H9 (cell line): ENCODE results near the gene KRTAP5-7. TPM values are rescaled to one million over a fixed set of nuclear protein-coding genes. Genes with fewer than 3 reads are reported as not detected.

Source experiments
- DNase-seq: peaks from one replicate; pipeline ENCODE4 v3.0.0-alpha.2; 2017
- H2AFZ ChIP-seq: one replicate; pipeline ENCODE4 v1.6.1; 2013; ENCODE audit warnings: mild to moderate bottlenecking, low read length, control low read depth, moderate library complexity
- H2AK5ac ChIP-seq: 2 replicates; pipeline ENCODE4 v1.6.1; 2013; ENCODE audit warnings: low read length, control low read depth, mixed read lengths; ENCODE audit not compliant: insufficient read length
- H2BK120ac ChIP-seq: one replicate; pipeline ENCODE4 v1.6.1; 2013; ENCODE audit warnings: low read depth, mild to moderate bottlenecking, low read length, control low read depth, inconsistent platforms; ENCODE audit not compliant: poor library complexity, severe bottlenecking
- H2BK12ac ChIP-seq: 2 replicates; pipeline ENCODE4 v1.6.1; 2013; ENCODE audit warnings: low read length, control low read depth, mixed read lengths, low read depth; ENCODE audit not compliant: insufficient read length
- H2BK15ac ChIP-seq: 2 replicates; pipeline ENCODE4 v1.6.1; 2013; ENCODE audit warnings: low read depth, low read length, control low read depth
- H2BK20ac ChIP-seq: one replicate; pipeline ENCODE4 v1.6.1; 2013; ENCODE audit warnings: low read depth, mild to moderate bottlenecking, low read length, control low read depth, inconsistent platforms; ENCODE audit not compliant: poor library complexity, severe bottlenecking
- H2BK5ac ChIP-seq: 2 replicates; pipeline ENCODE4 v1.6.1; 2013; ENCODE audit warnings: low read length, control low read depth, mixed read lengths; ENCODE audit not compliant: insufficient read length
- H3K14ac ChIP-seq: 2 replicates; pipeline ENCODE4 v1.6.1; 2013; ENCODE audit warnings: low read length, control low read depth; ENCODE audit not compliant: insufficient read depth
- H3K18ac ChIP-seq: 2 replicates; pipeline ENCODE4 v1.6.1; 2013; ENCODE audit warnings: low read depth, mild to moderate bottlenecking, mixed read lengths, low read length, control low read depth; ENCODE audit not compliant: insufficient read length
- H3K23ac ChIP-seq: 2 replicates; pipeline ENCODE4 v1.6.1; 2013; ENCODE audit warnings: low read length, control low read depth, mixed read lengths, low read depth; ENCODE audit not compliant: insufficient read length
- H3K23me2 ChIP-seq: 2 replicates; pipeline ENCODE4 v1.6.1; 2013; ENCODE audit warnings: low read depth, mild to moderate bottlenecking, mixed read lengths, low read length, control low read depth; ENCODE audit not compliant: insufficient read length, poor library complexity, severe bottlenecking
- H3K27ac ChIP-seq: 2 replicates; pipeline ENCODE4 v1.5.1; 2013; ENCODE audit warnings: low read length, control low read depth, mixed read lengths, low read depth; ENCODE audit not compliant: insufficient read length
- H3K27me3 ChIP-seq: 2 replicates; pipeline ENCODE4 v1.6.1; 2013; ENCODE audit warnings: low read length, control low read depth, inconsistent platforms; ENCODE audit not compliant: insufficient read depth
- H3K4ac ChIP-seq: 2 replicates; pipeline ENCODE4 v1.6.1; 2013; ENCODE audit warnings: low read depth, mild to moderate bottlenecking, control low read depth, inconsistent platforms, low read length, moderate library complexity
- H3K4me1 ChIP-seq: 2 replicates; pipeline ENCODE4 v1.6.1; 2013; ENCODE audit warnings: low read length, control low read depth, inconsistent platforms; ENCODE audit not compliant: insufficient read depth
- H3K4me2 ChIP-seq: 2 replicates; pipeline ENCODE4 v1.6.1; 2013; ENCODE audit warnings: low read length, control low read depth, mixed read lengths; ENCODE audit not compliant: insufficient read length, insufficient read depth
- H3K56ac ChIP-seq: 2 replicates; pipeline ENCODE4 v1.6.1; 2013; ENCODE audit warnings: low read depth, mild to moderate bottlenecking, mixed read lengths, low read length, control low read depth; ENCODE audit not compliant: insufficient read length
- H3K79me1 ChIP-seq: 2 replicates; pipeline ENCODE4 v1.6.1; 2013; ENCODE audit warnings: low read depth, mild to moderate bottlenecking, moderate library complexity, low read length, control low read depth, inconsistent platforms; ENCODE audit not compliant: insufficient read depth, poor library complexity, severe bottlenecking
- H3K79me2 ChIP-seq: 2 replicates; pipeline ENCODE4 v1.6.1; 2013; ENCODE audit warnings: low read length, control low read depth, inconsistent platforms; ENCODE audit not compliant: insufficient read depth
- H3K9ac ChIP-seq: 2 replicates; pipeline ENCODE4 v1.6.1; 2013; ENCODE audit warnings: low read length, control low read depth, mixed read lengths; ENCODE audit not compliant: insufficient read length; ENCODE audit errors: extremely low read depth
- H3K9me3 ChIP-seq: one replicate; pipeline ENCODE4 v1.6.1; 2013; ENCODE audit warnings: low read depth, low read length, inconsistent platforms; ENCODE audit not compliant: control insufficient read depth
- H3T11ph ChIP-seq: one replicate; pipeline ENCODE4 v1.6.1; 2013; ENCODE audit warnings: mild to moderate bottlenecking, low read length, control low read depth, inconsistent platforms
- H4K20me1 ChIP-seq: one replicate; pipeline ENCODE4 v1.6.1; 2013; ENCODE audit not compliant: control insufficient read depth, insufficient read length, insufficient read depth
- H4K5ac ChIP-seq: 2 replicates; pipeline ENCODE4 v1.6.1; 2013; ENCODE audit warnings: low read depth, mild to moderate bottlenecking, mixed read lengths, low read length, control low read depth; ENCODE audit not compliant: insufficient read length
- H4K8ac ChIP-seq: replicated peaks from 2 replicates; pipeline ENCODE4 v1.6.1; 2013; ENCODE audit warnings: low read length, control low read depth, mixed read lengths, low read depth; ENCODE audit not compliant: insufficient read length
- H4K91ac ChIP-seq: 2 replicates; pipeline ENCODE4 v1.6.1; 2013; ENCODE audit warnings: low read depth, mild to moderate bottlenecking, moderate library complexity, mixed read lengths, low read length, control low read depth; ENCODE audit not compliant: insufficient read length
- H3K27ac Mint-ChIP-seq, 3 experiments: 2 replicates in 2 of 3; 3 replicates in 1 of 3; pipeline ENCODE4 v1.8.0; 2020 to 2021; ENCODE audit warnings: mixed read lengths in 3 of 3, mild to moderate bottlenecking in 1 of 3, moderate library complexity in 1 of 3
- H3K27me3 Mint-ChIP-seq: 2 replicates; pipeline ENCODE4 v1.8.0; 2021; ENCODE audit warnings: low read depth, mild to moderate bottlenecking, moderate library complexity, mixed read lengths
- H3K36me3 Mint-ChIP-seq, 3 experiments: 2 replicates in 2 of 3; 3 replicates in 1 of 3; pipeline ENCODE4 v1.8.0; 2020 to 2021; ENCODE audit warnings: low read depth in 3 of 3, mixed read lengths in 3 of 3; ENCODE audit not compliant: insufficient read depth in 1 of 3
- H3K4me1 Mint-ChIP-seq, 2 experiments: 2 replicates each; pipeline ENCODE4 v1.8.0; 2020; ENCODE audit warnings: mixed read lengths in 2 of 2
- H3K4me3 Mint-ChIP-seq, 2 experiments: 2 replicates in 1 of 2; 3 replicates in 1 of 2; pipeline ENCODE4 v1.8.0; 2020 to 2021; ENCODE audit warnings: mild to moderate bottlenecking in 2 of 2, mixed read lengths in 2 of 2, moderate library complexity in 1 of 2
- H3K9me3 Mint-ChIP-seq, 2 experiments: 2 replicates in 1 of 2; 3 replicates in 1 of 2; pipeline ENCODE4 v1.8.0; 2020; ENCODE audit warnings: mild to moderate bottlenecking in 2 of 2, mixed read lengths in 2 of 2, moderate library complexity in 1 of 2
- WGBS: extraction: QIAGEN DNeasy Blood & Tissue Kit; methylation state at CpG from one replicate; pipeline ENCODE4 v1.1.7; 2013; ENCODE audit warnings: missing lambda C conversion rate, low lambda C conversion rate, mixed read lengths; ENCODE audit not compliant: insufficient read length; ENCODE audit errors: extremely low coverage; 5-methylcytosine and 5-hydroxymethylcytosine counted together
- total RNA-seq: library from RNA; stranded (reverse); gene quantifications from 2 replicates; pipeline ENCODE4 v1.2.1, GENCODE V29; 2021
- TF ChIP-seq, protein P1 (sequence below): fragments of 200-600 bp; sonication (generic); conservative IDR thresholded peaks from 3 replicates; pipeline ENCODE4 v1.8.0; 2021; ENCODE audit warnings: antibody characterized with exemption, mild to moderate bottlenecking

Gene KRTAP5-7
- total RNA-seq, 1 experiment from 2014 or later = not detected

DNA sequence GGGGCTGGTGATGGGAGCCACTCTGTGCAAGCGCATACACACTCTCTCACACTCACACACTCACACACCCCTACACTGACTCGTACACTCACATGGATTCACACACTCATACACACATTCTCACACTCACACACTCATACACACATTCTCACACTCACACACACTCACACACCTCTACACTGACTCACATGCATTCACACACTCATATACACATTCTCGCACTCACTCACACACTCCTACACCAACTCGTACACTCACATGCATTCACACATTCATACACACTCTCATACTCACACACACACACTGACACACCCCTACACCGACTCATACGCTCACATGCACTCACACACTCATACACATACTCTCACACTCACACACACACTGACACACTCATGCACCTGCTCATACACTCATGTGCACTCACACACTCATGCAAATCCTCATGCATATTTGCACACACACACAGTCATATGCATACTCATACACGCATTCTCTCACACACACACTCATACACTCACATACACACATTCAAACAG, 50.5 kb downstream of the KRTAP5-7 start:
- H3K27me3 ChIP-seq = no peaks in the 10 kb centered on the region
- no peak overlapping the region for H3K4ac ChIP-seq
- TF ChIP-seq, protein P1, sequence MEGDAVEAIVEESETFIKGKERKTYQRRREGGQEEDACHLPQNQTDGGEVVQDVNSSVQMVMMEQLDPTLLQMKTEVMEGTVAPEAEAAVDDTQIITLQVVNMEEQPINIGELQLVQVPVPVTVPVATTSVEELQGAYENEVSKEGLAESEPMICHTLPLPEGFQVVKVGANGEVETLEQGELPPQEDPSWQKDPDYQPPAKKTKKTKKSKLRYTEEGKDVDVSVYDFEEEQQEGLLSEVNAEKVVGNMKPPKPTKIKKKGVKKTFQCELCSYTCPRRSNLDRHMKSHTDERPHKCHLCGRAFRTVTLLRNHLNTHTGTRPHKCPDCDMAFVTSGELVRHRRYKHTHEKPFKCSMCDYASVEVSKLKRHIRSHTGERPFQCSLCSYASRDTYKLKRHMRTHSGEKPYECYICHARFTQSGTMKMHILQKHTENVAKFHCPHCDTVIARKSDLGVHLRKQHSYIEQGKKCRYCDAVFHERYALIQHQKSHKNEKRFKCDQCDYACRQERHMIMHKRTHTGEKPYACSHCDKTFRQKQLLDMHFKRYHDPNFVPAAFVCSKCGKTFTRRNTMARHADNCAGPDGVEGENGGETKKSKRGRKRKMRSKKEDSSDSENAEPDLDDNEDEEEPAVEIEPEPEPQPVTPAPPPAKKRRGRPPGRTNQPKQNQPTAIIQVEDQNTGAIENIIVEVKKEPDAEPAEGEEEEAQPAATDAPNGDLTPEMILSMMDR = no peak
- H3K23me2 ChIP-seq = no peaks in the 10 kb centered on the region
- Mint-ChIP-seq H3K4me3 (no peak overlapping the region), H3K4me1 (peaks cover 22 to 29% of the 10 kb centered on the region in 2 experiments), H3K27ac (no peak overlapping the region), H3K9me3 (no peaks in the 10 kb centered on the region; a peak in 1 of 5 replicates), H3K27me3 (peaks cover 30% of the 10 kb centered on the region), H3K36me3 (no peaks in the 10 kb centered on the region)
- no peak overlapping the region for H2AFZ ChIP-seq
- no peak overlapping the region for H4K8ac ChIP-seq
- no peak overlapping the region for H4K91ac ChIP-seq
- no peaks in the 10 kb centered on the region; the same call in 1 of the 2 replicates for H3K4me1 ChIP-seq
- H2BK20ac ChIP-seq = no peak overlapping the region
- no peaks in the 10 kb centered on the region for H4K20me1 ChIP-seq
- no peak overlapping the region for H3K14ac ChIP-seq
- no peaks in the 10 kb centered on the region for H3K79me2 ChIP-seq
- no peak overlapping the region for H2BK15ac ChIP-seq
- H2BK12ac ChIP-seq = no peak overlapping the region
- no peak overlapping the region for H2BK5ac ChIP-seq
- WGBS = 100% methylated on average over 4 of the region's 7 CpGs
- H4K5ac ChIP-seq = no peak overlapping the region
- H3T11ph ChIP-seq = no peak overlapping the region
- H2BK120ac ChIP-seq = no peak overlapping the region
- H3K4me2 ChIP-seq = no peak overlapping the region
- no peak overlapping the region for H3K56ac ChIP-seq
- no peak for DNase-seq
- H3K23ac ChIP-seq = no peak overlapping the region
- H3K27ac ChIP-seq = no peak overlapping the region
- H3K9me3 ChIP-seq = no peaks in the 10 kb centered on the region
- H3K79me1 ChIP-seq = no peaks in the 10 kb centered on the region
- H2AK5ac ChIP-seq = no peak overlapping the region
- no peak overlapping the region for H3K9ac ChIP-seq
- no peak overlapping the region for H3K18ac ChIP-seq

Other genes with a start within 250 kb of the KRTAP5-7 start
- gene DHCR7, start 78.9 kb upstream of the KRTAP5-7 start, total RNA-seq = 117 and 124 TPM in 2 replicates
- gene NADSYN1, start 74.1 kb upstream of the KRTAP5-7 start, total RNA-seq = 42.0 and 44.2 TPM in 2 replicates
- not detected in 2 replicates for gene KRTAP5-8, start 10.8 kb downstream of the KRTAP5-7 start, total RNA-seq
- gene KRTAP5-9, start 21.2 kb downstream of the KRTAP5-7 start, total RNA-seq = not detected in 2 replicates
- not detected in 2 replicates for gene KRTAP5-10, start 38.3 kb downstream of the KRTAP5-7 start, total RNA-seq
- not detected in 2 replicates for gene KRTAP5-11, start 55.6 kb downstream of the KRTAP5-7 start, total RNA-seq